ENCODE measurements around the gene COL27A1. TPM values are rescaled to one million over a fixed set of nuclear protein-coding genes. Genes with fewer than 3 reads are reported as not detected.
A peak's percentile ranks its signal among the peaks of the same experiment; 100 is the strongest.

Gene COL27A1
- total RNA-seq, 2 experiments from 2014 or later: 0.87 to 1.2 TPM

GRCh38 chr9:114336699-114337395 lies 181.5 kb downstream of the COL27A1 start:
- ATAC-seq (ENCODE audit: poor library complexity) (no peak), DNase-seq (no peak)
- H3K4me1 ChIP-seq (ENCODE audit: insufficient read depth, low read length): peaks cover 11% of the 10 kb centered on the region
- Mint-ChIP-seq H3K27ac (peak overlapping the region; percentile 44), H3K4me3 (no peak overlapping the region), H3K4me1 (ENCODE audit: low read depth) (peaks cover 14% of the 10 kb centered on the region), H3K9me3 (no peaks in the 10 kb centered on the region), H3K36me3 (ENCODE audit: low read depth) (peaks cover 71% of the 10 kb centered on the region), H3K27me3 (no peaks in the 10 kb centered on the region)
- H3K27ac ChIP-seq (ENCODE audit: low read depth in 1 of 2, low read length in 2 of 2): no peak overlapping the region
- no peaks in the 10 kb centered on the region for H3K27me3 ChIP-seq (ENCODE audit: control insufficient read depth in 1 of 2, insufficient read depth in 2 of 2, low read length in 2 of 2)
- H3K36me3 ChIP-seq (ENCODE audit: insufficient read depth, low read length): peaks cover 73% of the 10 kb centered on the region
- peaks cover 0 to 5% of the 10 kb centered on the region in 2 experiments for H3K9me3 ChIP-seq (ENCODE audit: control insufficient read depth in 1 of 2, insufficient read depth in 1 of 2, low read length in 2 of 2)
- TF ChIP-seq CTCF (IDR thresholded peaks at IDR 0.05): no peak
- CTCF ChIA-PET: no interaction called here
- POLR2A ChIA-PET: interaction anchor here (0.9 to 1.7 kb wide), 4 partner anchors 13 to 51 kb away, joined by 3 to 5 read pairs (median 4); partner anchors contain the start of gene AKNA
- intact Hi-C loops (cut with DNase I, micrococcal nuclease): no loop called here
- H3K4me3 ChIP-seq (ENCODE audit: low read length): no peak overlapping the region

- peaks cover 11% of the 10 kb centered on the region for H3K4me1 ChIP-seq (ENCODE audit: insufficient read depth, low read length)
- DNase-seq (no peak), ATAC-seq (ENCODE audit: poor library complexity) (no peak)
- intact Hi-C loops (cut with DNase I, micrococcal nuclease): loop anchor here in 1 of 2 experiments (2.0 kb wide), 2 partner anchors 55 to 167 kb away; partner anchors contain the start of gene WHRN
- CTCF ChIA-PET: interaction anchor here (0.7 to 1.5 kb wide), 4 partner anchors 44 to 169 kb away, joined by 3 to 4 read pairs (median 3); no protein-coding TSS in a partner anchor
- Mint-ChIP-seq H3K27me3 (no peaks in the 10 kb centered on the region), H3K4me3 (no peak overlapping the region), H3K27ac (peak overlapping the region; percentile 60), H3K36me3 (ENCODE audit: low read depth) (peaks cover 81% of the 10 kb centered on the region), H3K4me1 (ENCODE audit: low read depth) (peaks cover 15% of the 10 kb centered on the region), H3K9me3 (no peaks in the 10 kb centered on the region)
- POLR2A ChIA-PET: interaction anchor here (1.0 to 1.7 kb wide), 4 partner anchors 12 to 254 kb away, joined by 3 to 10 read pairs (median 4); partner anchors contain the start of gene AKNA
- peaks cover 0 to 5% of the 10 kb centered on the region in 2 experiments for H3K9me3 ChIP-seq (ENCODE audit: control insufficient read depth in 1 of 2, insufficient read depth in 1 of 2, low read length in 2 of 2)
- no peak overlapping the region for H3K4me3 ChIP-seq (ENCODE audit: low read length)
- H3K27ac ChIP-seq (ENCODE audit: low read depth in 1 of 2, low read length in 2 of 2): no peak overlapping the region
- H3K27me3 ChIP-seq (ENCODE audit: control insufficient read depth in 1 of 2, insufficient read depth in 2 of 2, low read length in 2 of 2): no peaks in the 10 kb centered on the region
- TF ChIP-seq CTCF (IDR thresholded peaks at IDR 0.05): no peak
- peaks cover 86% of the 10 kb centered on the region for H3K36me3 ChIP-seq (ENCODE audit: insufficient read depth, low read length)
These were observed 182.8 kb downstream of the COL27A1 start for GRCh38 chr9:114338187-114338586.

DNA sequence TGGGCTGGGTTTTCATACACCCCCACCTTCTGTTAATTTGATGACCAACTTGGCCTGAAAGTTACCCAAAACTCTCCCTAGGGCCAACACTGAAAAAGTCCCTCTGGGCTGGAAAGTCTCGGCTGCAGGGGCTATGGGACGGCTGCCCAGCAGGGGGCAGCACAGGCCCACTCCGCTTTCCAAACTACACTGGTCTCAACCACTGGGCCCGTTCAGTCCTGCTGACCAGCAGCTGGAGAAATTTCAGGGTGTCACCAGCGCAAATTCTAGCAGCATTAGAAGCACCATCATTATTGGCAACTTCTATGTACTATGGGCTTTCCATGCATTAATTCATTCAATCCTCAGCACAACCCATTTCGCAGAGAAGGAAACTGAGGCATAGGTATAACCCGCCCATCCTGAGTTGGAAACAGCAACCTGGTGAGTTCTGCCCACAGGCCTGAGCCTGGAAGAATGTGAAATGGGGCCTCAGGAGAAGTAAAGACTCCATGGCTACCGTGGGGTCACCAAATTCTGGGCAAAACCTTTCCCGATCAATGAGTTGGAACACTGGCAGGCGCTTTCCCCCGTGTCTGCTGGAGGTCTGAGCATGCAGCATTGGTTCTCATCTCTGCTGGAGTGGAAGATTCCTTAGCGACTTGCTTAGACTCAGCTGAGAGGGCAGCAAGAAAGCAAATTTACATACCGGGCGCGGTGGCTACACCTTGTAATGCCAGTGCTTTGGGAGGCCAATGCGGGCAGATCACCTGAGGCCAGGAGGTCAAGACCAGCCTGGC lies 184.0 kb downstream of the COL27A1 start:
- intact Hi-C loops (cut with DNase I, micrococcal nuclease): loop anchor here in 1 of 2 experiments (1.0 to 2.0 kb wide), 3 partner anchors 53 to 314 kb away; partner anchors contain the start of gene WHRN
- peak; percentile 23 to 75 (median 44) for DNase-seq
- CTCF ChIA-PET: interaction anchor here (0.7 to 1.5 kb wide), 8 partner anchors 10 to 315 kb away, joined by 3 to 6 read pairs (median 4); no protein-coding TSS in a partner anchor
- POLR2A ChIA-PET: interaction anchor here (1.0 to 2.5 kb wide), 6 partner anchors 11 to 253 kb away, joined by 3 to 10 read pairs (median 3); partner anchors contain the start of gene AKNA
- peaks cover 11% of the 10 kb centered on the region for H3K4me1 ChIP-seq (ENCODE audit: insufficient read depth, low read length)
- H3K4me1 Mint-ChIP-seq (ENCODE audit: low read depth): peaks cover 16% of the 10 kb centered on the region
- H3K36me3 ChIP-seq (ENCODE audit: insufficient read depth, low read length): peaks cover 96% of the 10 kb centered on the region
- H3K9me3 Mint-ChIP-seq: no peaks in the 10 kb centered on the region
- H3K9me3 ChIP-seq (ENCODE audit: control insufficient read depth in 1 of 2, insufficient read depth in 1 of 2, low read length in 2 of 2): peaks cover 0 to 3% of the 10 kb centered on the region in 2 experiments
- H3K27me3 ChIP-seq (ENCODE audit: control insufficient read depth in 1 of 2, insufficient read depth in 2 of 2, low read length in 2 of 2): no peaks in the 10 kb centered on the region
- ATAC-seq (ENCODE audit: poor library complexity): peak; percentile 67
- H3K36me3 Mint-ChIP-seq (ENCODE audit: low read depth): peaks cover 93% of the 10 kb centered on the region
- peak overlapping the region; percentile 62 for H3K27ac Mint-ChIP-seq
- no peaks in the 10 kb centered on the region for H3K27me3 Mint-ChIP-seq
- peak; percentile 89 for TF ChIP-seq CTCF (IDR thresholded peaks at IDR 0.05)
- H3K4me3 Mint-ChIP-seq: no peak overlapping the region
- H3K27ac ChIP-seq (ENCODE audit: low read depth in 1 of 2, low read length in 2 of 2): peak overlapping the region in 1 of 2 donors; percentile 40
- no peak overlapping the region for H3K4me3 ChIP-seq (ENCODE audit: low read length)
